ENCODE data around the gene NTRK1.

GRCh38 chr1:156924478-156925153 is 64.0 kb downstream of the NTRK1 start:
- TF ChIP-seq CTCF (conservative IDR thresholded peaks at IDR 0.05): no peak
- TF ChIP-seq EZH2 (IDR thresholded peaks at IDR 0.05; ENCODE audit: low read depth): no peak

All from PC-9 (cell line).